MV-4-11 (cell line): ENCODE data around the gene ALDH4A1.
"Not testable (repeated sequence)": the region's sequence is repeated elsewhere in the genome, so short reads cannot be mapped to it uniquely, and the experiment has no call there.

Experiments used
- DNase-seq: peaks from one replicate; lab custom pipeline; 2025; lab: John Stamatoyannopoulos, UW

ALDH4A1 gene

GRCh38 chr1:18858070-18858688 lies 44.2 kb downstream of the ALDH4A1 start:
- no peak for DNase-seq

GRCh38 chr1:18856435-18856834 lies 45.9 kb downstream of the ALDH4A1 start:
- DNase-seq, result no peak

GRCh38 chr1:18855573-18855972 lies 46.8 kb downstream of the ALDH4A1 start:
- DNase-seq, result no peak

- DNase-seq, result no peak
These were observed 47.9 kb downstream of the ALDH4A1 start for GRCh38 chr1:18854331-18855025.

GRCh38 chr1:18852501-18852900 lies 49.9 kb downstream of the ALDH4A1 start:
- DNase-seq, result no peak

- DNase-seq, result no peak
These were observed 53.1 kb downstream of the ALDH4A1 start for GRCh38 chr1:18849261-18849711.

- not testable (repeated sequence) for DNase-seq
These were observed 54.6 kb downstream of the ALDH4A1 start for GRCh38 chr1:18847723-18848122.

GRCh38 chr1:18840145-18840544 lies 62.2 kb downstream of the ALDH4A1 start:
- no peak for DNase-seq

GRCh38 chr1:18836654-18837053 lies 65.7 kb downstream of the ALDH4A1 start:
- no peak for DNase-seq

GRCh38 chr1:18832319-18832718 lies 70.0 kb downstream of the ALDH4A1 start:
- DNase-seq, result not testable (repeated sequence)

- DNase-seq, result no peak
These were observed 70.7 kb downstream of the ALDH4A1 start for GRCh38 chr1:18831656-18832055.

- no peak for DNase-seq
These were observed 71.8 kb downstream of the ALDH4A1 start for GRCh38 chr1:18830596-18830995.

GRCh38 chr1:18829671-18830070 lies 72.7 kb downstream of the ALDH4A1 start:
- DNase-seq, result no peak

GRCh38 chr1:18828224-18828623 lies 74.1 kb downstream of the ALDH4A1 start:
- DNase-seq, result no peak

- DNase-seq, result no peak
These were observed 78.9 kb downstream of the ALDH4A1 start for GRCh38 chr1:18823438-18823837.
